ENCODE data around the gene SCG5.

Gene SCG5

DNA sequence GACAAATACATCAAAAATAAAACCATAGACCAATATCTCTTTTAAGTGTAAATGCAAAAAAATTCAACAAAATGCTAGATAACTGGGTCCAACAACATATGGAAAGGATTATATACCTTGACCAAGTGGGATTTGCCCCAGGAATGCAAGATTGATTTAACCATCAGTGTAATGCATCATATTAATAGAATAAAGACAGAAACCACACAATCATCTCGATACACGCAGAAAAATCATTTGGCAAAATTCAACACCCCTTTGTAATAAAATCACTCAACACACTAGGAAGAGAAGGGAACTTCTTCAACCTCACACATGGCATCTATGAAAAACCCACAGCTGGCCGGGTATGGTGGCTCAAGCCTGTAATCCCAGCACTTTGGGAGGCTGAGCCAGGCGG, 95.8 kb downstream of the SCG5 start:
- Histone ChIP-seq H3K4me1 (ENCODE audit: low read length) (no peaks in the 10 kb centered on the region), H3K27me3 (ENCODE audit: low read depth, low read length) (peaks cover 74% of the 10 kb centered on the region), H3K79me2 (ENCODE audit: low read length) (no peaks in the 10 kb centered on the region), H3K36me3 (replicated peaks; ENCODE audit: low read depth, low read length) (no peaks in the 10 kb centered on the region), H3K4me2 (ENCODE audit: low read length) (no peak overlapping the region), H2AFZ (ENCODE audit: low read depth, low read length) (no peak overlapping the region), H3K27ac (ENCODE audit: low read length) (no peak overlapping the region), H3K9ac (ENCODE audit: low read length) (no peak overlapping the region), H4K20me1 (ENCODE audit: insufficient read depth, low read length) (peaks cover 3% of the 10 kb centered on the region; the same call in 1 of the 2 replicates), H3K9me3 (ENCODE audit: insufficient read depth, low read length) (no peaks in the 10 kb centered on the region), H3K4me3 (ENCODE audit: low read length) (no peak overlapping the region)
- TF ChIP-seq EZH2phosphoT487 (IDR thresholded peaks at IDR 0.05; ENCODE audit: low read depth), result no peak
- TF ChIP-seq, protein P1, sequence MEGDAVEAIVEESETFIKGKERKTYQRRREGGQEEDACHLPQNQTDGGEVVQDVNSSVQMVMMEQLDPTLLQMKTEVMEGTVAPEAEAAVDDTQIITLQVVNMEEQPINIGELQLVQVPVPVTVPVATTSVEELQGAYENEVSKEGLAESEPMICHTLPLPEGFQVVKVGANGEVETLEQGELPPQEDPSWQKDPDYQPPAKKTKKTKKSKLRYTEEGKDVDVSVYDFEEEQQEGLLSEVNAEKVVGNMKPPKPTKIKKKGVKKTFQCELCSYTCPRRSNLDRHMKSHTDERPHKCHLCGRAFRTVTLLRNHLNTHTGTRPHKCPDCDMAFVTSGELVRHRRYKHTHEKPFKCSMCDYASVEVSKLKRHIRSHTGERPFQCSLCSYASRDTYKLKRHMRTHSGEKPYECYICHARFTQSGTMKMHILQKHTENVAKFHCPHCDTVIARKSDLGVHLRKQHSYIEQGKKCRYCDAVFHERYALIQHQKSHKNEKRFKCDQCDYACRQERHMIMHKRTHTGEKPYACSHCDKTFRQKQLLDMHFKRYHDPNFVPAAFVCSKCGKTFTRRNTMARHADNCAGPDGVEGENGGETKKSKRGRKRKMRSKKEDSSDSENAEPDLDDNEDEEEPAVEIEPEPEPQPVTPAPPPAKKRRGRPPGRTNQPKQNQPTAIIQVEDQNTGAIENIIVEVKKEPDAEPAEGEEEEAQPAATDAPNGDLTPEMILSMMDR (IDR thresholded peaks at IDR 0.05; ENCODE audit: low read depth, low read length), result no peak

DNA sequence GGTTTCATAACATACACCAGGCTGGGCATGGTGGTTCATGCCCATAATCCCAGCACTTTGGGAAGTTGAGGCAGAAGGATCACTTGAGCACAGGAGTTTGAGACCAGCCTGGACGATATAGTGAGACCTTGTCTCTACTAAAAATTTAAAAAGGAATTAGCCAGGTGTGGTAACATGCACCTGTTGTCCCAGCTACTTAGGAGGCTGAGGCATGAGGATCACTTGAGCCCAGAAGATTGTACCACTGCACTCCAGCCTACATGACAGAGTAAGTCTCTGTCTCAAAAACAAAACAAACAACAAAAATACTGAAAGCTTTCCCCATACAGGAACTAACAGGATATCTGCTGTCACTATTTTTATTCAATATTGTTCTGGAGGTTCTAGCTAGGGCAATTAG, 97.2 kb downstream of the SCG5 start:
- Histone ChIP-seq H3K27ac (ENCODE audit: low read length) (no peak overlapping the region), H2AFZ (ENCODE audit: low read depth, low read length) (no peak overlapping the region), H3K4me1 (ENCODE audit: low read length) (no peaks in the 10 kb centered on the region), H3K4me2 (ENCODE audit: low read length) (no peak overlapping the region), H3K79me2 (ENCODE audit: low read length) (no peaks in the 10 kb centered on the region), H3K27me3 (ENCODE audit: low read depth, low read length) (peaks cover 66% of the 10 kb centered on the region), H3K9ac (ENCODE audit: low read length) (no peak overlapping the region), H3K4me3 (ENCODE audit: low read length) (no peak overlapping the region), H3K36me3 (replicated peaks; ENCODE audit: low read depth, low read length) (no peaks in the 10 kb centered on the region), H3K9me3 (ENCODE audit: insufficient read depth, low read length) (no peaks in the 10 kb centered on the region), H4K20me1 (ENCODE audit: insufficient read depth, low read length) (no peaks in the 10 kb centered on the region)
- no peak for TF ChIP-seq EZH2phosphoT487 (IDR thresholded peaks at IDR 0.05; ENCODE audit: low read depth)
- TF ChIP-seq, protein P1 (IDR thresholded peaks at IDR 0.05; ENCODE audit: low read depth, low read length), result no peak

DNA sequence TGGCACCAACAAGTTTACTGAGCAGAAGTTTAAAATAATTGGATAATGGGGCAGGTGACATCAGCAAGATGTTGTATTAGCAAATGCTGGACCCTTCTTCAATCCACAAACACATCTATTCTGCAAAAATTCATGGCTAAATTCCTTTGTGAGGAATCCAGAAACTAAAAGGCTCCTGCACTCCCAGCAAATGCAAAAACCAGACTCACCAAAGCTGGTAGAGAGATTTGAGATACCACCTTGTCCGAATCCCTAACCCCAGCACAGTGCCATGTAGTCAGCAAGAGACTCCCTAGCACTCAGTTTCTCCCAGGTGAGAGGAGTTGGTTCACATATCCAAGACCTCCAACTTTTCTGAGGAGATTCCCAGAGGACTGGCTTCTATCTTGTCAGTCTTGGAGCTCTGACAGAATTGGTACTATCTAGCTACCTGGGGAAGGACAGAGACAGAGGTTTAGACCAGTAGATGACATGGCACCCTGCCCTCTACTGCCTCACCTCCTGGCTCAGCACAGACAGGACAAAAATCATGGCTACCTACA, 98.1 kb downstream of the SCG5 start:
- H3K9me3 ChIP-seq (ENCODE audit: insufficient read depth, low read length), result no peaks in the 10 kb centered on the region
- H3K27ac ChIP-seq (ENCODE audit: low read length), result no peak overlapping the region
- no peaks in the 10 kb centered on the region for H3K36me3 ChIP-seq (replicated peaks; ENCODE audit: low read depth, low read length)
- H3K9ac ChIP-seq (ENCODE audit: low read length), result no peak overlapping the region
- no peaks in the 10 kb centered on the region for H3K4me1 ChIP-seq (ENCODE audit: low read length)
- H2AFZ ChIP-seq (ENCODE audit: low read depth, low read length), result no peak overlapping the region
- H3K4me2 ChIP-seq (ENCODE audit: low read length), result no peak overlapping the region
- no peak overlapping the region for H3K4me3 ChIP-seq (ENCODE audit: low read length)
- H3K79me2 ChIP-seq (ENCODE audit: low read length), result no peaks in the 10 kb centered on the region
- peaks cover 66% of the 10 kb centered on the region for H3K27me3 ChIP-seq (ENCODE audit: low read depth, low read length)
- TF ChIP-seq, protein P1 (IDR thresholded peaks at IDR 0.05; ENCODE audit: low read depth, low read length), result no peak
- no peak for TF ChIP-seq EZH2phosphoT487 (IDR thresholded peaks at IDR 0.05; ENCODE audit: low read depth)
- H4K20me1 ChIP-seq (ENCODE audit: insufficient read depth, low read length), result no peaks in the 10 kb centered on the region

DNA sequence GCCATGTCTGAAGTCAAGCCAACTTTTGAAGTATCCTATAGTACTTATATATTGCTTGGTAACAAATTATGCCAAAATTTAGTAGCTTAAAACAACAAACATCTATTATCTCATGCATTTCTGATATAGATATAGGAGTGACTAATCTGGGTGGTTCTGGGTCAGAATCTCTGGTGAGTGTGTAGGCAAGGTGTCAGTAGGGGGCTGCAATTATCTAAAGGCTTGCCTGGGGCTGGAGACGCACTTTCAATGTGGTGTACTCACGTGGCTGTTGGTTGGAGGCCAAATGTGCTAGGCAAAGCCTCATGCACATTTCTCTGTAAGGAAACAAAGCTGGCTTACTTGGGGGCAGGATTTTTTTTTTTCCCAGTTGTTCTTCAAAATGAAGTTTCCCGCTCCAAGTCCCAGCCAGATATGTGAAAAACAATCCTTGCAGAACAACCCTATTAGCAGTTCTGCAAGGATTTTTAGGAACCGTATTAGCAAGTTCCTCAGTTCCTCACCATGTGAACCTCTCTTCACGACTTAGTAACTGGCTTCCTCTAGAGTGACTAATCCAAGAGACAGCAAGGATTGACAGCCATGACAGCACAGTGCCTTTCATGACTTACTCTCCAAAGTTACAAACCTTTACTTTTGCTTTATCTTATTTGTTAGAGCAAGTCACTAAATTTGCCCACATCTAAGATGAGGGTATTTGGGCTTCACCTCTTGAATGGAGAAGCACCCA, 102.1 kb downstream of the SCG5 start:
- TF ChIP-seq, protein P1 (IDR thresholded peaks at IDR 0.05; ENCODE audit: low read depth, low read length), result no peak
- TF ChIP-seq EZH2phosphoT487 (IDR thresholded peaks at IDR 0.05; ENCODE audit: low read depth), result no peak
- Histone ChIP-seq H3K4me2 (ENCODE audit: low read length) (no peak overlapping the region), H3K27me3 (ENCODE audit: low read depth, low read length) (peaks cover 48% of the 10 kb centered on the region), H3K9ac (ENCODE audit: low read length) (no peak overlapping the region), H4K20me1 (ENCODE audit: insufficient read depth, low read length) (no peaks in the 10 kb centered on the region), H3K27ac (ENCODE audit: low read length) (no peak overlapping the region), H2AFZ (ENCODE audit: low read depth, low read length) (no peak overlapping the region), H3K4me1 (ENCODE audit: low read length) (no peaks in the 10 kb centered on the region), H3K4me3 (ENCODE audit: low read length) (no peak overlapping the region), H3K9me3 (ENCODE audit: insufficient read depth, low read length) (no peaks in the 10 kb centered on the region), H3K79me2 (ENCODE audit: low read length) (no peaks in the 10 kb centered on the region), H3K36me3 (replicated peaks; ENCODE audit: low read depth, low read length) (no peaks in the 10 kb centered on the region)

Data from OCI-LY3 (cell line).